Thyroid gland (tissue), 4 donors: ENCODE measurements around the gene TANC1.

Source experiments
- CTCF ChIP-seq, 6 experiments: fragments of 200-600 bp in 3 of 6; fragments of 450-650 bp in 3 of 6; sonication (generic) in 3 of 6; IDR thresholded peaks; one replicate each; pipeline ENCODE4 v1.5.1; 2016 to 2019; ENCODE audit warnings: antibody characterized with exemption in 6 of 6, mild to moderate bottlenecking in 2 of 6, inconsistent platforms in 1 of 6, moderate library complexity in 1 of 6
- POLR2A ChIP-seq, 2 donors: fragments of 450-650 bp; IDR thresholded peaks; one replicate each; pipeline ENCODE4 v1.6.1; 2017; ENCODE audit warnings: antibody characterized with exemption in 2 of 2, mild to moderate bottlenecking in 2 of 2, moderate library complexity in 1 of 2

DNA sequence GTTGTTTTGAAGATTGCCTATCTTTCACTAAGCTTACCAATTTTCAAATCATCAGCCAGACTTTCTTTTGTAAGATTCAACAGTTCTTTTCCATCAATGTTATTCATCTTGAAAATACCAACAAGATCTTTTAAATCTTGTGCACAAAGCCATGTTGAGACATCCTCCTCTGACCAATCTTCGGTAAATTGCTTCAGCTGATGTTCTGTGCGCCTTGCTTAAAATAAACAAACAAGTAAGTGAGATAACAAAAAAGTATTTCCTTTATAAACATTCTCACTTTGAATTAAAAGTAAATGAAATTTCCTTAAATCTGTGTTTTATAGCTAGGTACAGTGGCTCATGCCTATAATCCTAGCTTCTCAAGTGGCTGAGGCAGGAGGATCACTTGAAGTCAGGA is 287.7 kb downstream of the TANC1 start:
- no peak for TF ChIP-seq CTCF (IDR thresholded peaks at IDR 0.05)
- TF ChIP-seq POLR2A (IDR thresholded peaks at IDR 0.05), result no peak
